C1 segment of cervical spinal cord (tissue), 14 donors: ENCODE measurements around the gene LCE3B.
"Not testable (repeated sequence)": the region's sequence is repeated elsewhere in the genome, so short reads cannot be mapped to it uniquely, and the experiment has no call there.

Source experiments
- DNase-seq, 14 donors: peaks; one replicate each; lab custom pipeline; 2025; lab: John Stamatoyannopoulos, UW

The LCE3B gene, protein sequence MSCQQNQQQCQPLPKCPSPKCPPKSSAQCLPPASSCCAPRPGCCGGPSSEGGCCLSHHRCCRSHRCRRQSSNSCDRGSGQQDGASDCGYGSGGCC

DNA sequence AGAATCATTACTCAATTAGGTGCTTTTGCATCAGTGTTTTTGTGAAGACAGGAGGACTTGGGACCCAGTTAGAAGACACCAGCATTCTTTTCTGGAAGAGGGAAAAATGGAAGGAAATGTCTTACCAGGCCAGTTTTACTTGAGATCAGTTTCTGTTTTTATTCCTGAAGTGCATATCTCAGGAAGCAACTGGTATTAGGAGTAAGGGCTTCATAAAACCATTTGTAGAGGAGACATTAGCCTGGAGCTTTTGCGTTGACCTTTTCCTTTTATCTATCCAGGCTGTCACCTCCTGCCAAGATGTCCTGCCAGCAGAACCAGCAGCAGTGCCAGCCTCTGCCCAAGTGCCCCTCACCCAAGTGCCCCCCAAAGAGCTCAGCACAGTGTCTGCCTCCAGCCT is at the start of gene LCE3B:
LCE3B (plus strand) TSS at position 301 of the 400 bp plus-strand sequence; CDS start at position 301, 0 bp downstream.
- no peak for DNase-seq

DNA sequence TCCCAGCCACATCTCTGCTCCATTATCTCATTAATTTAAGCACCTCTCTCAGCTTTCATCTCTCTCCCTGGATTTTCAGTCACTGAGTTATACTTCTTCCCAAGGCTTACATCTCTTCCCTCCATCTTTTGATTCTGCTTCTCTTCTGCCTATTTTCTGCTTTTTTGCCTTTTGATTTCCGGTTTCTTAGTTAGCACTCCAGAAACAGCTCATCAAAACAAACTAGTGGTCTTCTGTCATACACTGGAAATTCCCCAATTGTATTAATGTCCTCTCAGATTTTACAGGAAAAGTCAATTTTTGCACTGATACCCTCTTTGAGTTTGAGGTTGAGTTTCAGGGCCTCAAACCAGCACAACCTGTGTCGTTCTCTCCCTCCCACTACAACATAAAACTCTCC is 48.5 kb upstream of the LCE3B start:
- no peak for DNase-seq

DNA sequence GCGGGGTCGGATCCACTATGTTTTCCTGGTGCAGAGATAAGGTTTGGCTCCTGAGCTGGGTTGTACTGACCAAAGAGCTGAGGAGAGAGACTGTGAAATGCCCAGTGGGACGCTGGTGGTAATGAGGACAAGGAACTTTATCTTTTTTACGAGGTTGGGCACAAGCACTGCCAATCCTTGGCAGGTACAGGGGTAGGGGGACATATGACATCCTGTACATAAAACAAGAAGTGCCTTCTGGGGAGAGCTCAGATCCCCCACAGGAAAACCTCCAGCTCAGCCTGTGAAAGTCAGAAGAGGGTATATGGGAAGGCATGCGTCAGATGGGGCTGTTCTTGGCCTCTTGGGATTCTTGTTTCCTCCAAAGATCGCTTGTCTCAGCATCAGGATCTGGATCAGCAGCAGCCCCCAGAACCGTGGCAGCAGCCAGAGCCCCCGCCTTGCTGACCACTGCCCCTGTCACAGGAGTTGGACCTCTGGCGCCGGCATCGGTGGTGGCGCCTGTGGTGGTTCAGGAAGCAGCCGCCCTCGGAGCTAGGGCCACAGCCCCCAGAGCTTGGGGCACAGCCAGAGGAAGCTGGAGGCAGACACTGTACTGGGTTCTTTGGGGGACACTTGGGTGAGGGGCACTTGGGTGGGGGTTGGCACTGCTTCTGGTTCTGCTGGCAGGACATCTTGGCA is 47.9 kb upstream of the LCE3B start:
- DNase-seq: no peak

DNA sequence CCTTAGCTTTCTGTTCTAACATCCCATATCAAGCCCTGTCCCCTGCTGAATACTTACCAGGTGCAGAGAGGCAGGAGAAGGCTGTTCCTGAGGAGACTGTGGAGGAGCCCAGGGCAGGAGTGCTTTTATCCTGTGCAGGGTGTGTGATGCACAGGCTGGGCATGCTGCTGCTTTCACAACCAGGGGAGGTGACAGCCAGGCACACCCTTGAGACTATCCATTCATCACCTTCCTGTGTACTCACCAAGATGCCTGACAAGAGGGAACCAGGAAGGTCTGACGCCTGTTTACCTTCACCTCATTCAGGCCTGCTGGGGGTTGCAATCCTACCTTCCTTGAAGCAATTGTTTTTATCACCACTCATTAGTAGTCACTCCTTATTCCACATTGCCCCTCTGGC is 46.9 kb upstream of the LCE3B start, which contains the start of gene LCE3E:
LCE3E (minus strand) TSS at position 100 of the 400 bp plus-strand sequence. CDS start 572 bp downstream, outside the sequence.
- DNase-seq: no peak

DNA sequence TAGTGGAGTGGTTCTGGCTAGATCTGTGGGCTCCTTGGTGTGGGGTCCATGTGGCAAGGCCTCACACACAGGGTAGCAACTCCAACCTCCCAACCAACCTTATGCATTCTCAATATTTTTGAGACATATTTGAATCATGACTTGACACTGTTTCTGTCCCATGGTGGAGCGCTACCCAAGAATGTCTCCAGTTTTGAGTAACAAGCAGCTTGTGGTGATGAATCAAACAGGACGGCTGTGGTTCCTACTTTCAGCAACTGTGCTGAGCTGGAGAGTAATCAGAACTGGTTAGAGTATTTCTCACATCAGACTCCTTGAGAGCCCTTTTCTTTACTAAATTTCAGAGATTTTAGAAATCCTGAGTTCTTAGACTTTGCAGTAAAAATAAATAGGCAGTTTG is 36.4 kb upstream of the LCE3B start:
- no peak for DNase-seq

DNA sequence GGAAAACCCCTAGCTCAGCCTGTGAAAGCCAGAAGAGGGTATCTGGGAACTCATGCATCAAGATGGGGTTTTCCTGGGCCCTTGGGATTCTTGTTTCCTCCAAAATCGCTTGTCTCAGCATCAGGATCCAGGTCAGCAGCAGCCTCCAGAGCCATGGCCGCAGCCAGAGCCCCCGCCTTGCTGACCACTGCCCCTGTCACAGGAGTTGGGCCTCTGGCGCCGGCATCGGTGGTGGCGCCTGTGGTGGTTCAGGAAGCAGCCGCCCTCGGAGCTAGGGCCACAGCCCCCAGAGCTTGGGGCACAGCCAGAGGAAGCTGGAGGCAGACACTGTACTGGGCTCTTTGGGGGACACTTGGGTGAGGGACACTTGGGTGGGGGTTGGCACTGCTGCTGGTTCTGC is 34.1 kb upstream of the LCE3B start:
- not testable (repeated sequence) for DNase-seq

DNA sequence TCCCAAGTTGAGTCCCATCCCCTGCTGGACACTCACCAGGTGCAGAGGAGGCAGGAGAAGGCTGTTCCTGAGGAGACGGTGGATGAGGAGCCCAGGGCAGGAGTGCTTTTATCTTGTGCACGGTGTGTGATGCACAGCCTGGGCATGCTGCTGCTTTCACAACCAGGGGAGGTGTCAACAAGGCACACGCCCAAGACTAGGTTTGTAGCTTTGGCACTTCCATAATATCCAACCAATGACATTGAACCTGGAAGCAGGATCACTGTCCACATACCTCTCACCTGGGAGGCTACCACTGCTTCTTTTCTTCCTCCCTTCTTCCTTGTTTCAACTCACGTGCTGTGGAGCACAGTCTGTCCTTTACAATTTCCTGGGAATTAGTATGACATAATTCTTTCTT is 33.2 kb upstream of the LCE3B start, which contains the start of gene LCE3D:
LCE3D (minus strand) TSS at position 84 of the 400 bp plus-strand sequence. CDS start 580 bp downstream, outside the sequence.
- DNase-seq: no peak

DNA sequence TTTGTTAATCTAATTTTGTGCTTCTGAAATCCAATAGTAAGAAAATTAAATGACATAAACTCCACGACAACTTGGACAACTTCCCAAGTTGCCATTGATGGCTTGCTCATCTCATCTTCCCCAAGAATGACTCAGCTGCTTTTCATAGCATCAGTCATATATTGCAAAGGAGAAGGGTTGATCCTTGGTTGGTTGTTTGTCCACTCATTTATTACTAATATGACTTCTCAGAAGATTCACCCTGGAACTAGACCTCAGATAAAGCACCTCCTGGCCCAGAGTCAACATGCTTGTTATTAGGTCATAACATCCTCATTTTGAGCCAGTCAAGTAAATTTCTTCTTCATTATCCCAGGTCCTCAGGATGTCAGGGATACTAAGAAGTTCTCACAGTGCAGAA is 31.0 kb upstream of the LCE3B start:
- DNase-seq: no peak

DNA sequence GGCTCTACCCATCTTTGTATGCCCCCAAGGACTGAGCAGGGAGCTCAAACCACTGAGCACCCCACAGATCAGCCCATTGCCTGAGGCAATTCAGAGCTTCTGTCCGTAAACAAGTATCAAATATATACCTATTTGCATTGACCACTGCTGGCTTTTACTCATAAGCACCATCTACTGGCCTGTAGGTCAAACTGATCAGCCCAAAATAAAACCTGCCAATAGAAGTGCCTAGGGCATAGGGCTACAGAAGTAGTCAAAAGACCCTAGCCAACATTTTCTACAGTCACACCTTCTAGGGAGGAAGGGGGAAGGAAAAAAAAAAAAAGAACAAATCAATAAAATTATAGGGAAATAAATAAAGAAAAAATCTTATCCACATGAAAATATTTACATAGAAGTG is 28.0 kb upstream of the LCE3B start:
- no peak for DNase-seq

DNA sequence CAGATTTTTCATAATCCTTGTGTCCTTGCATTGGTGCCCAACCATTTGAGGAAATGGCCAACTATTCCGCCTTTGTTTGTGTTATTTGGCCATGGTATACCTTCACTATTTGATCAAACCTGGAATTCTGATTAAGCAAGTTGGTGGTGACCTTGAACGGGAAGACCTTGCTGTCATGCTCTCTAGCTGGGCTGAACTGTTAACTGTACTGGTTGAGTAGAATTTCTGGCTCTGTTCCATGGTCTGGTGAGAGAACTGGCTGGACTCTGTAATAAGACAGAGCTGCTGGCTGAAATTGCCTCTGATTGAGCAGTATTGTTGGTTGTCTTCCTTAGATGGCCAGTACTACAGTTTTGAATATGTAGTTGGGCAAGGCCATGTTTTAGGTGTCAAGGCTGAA is 16.6 kb upstream of the LCE3B start:
- no peak for DNase-seq

DNA sequence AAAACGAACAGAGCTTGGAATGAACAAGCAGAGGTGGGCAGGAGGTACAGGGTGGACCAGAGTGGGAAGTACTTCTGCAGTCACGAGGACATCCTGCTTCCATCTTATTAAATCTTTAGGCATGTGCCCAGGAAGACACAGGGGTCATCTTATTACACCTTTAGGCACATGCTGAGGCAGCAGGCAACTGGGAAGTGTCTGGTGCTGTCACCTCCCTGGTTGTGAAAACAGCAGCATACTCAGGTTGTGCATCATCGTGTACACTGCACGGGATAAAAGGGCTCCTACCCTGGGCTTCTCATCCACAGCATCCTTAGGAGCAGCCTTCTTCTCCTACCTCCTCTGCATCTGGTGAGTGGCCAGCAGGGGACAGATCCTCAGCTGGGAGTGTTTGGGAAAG is 13.7 kb upstream of the LCE3B start, which contains the start of gene LCE3C:
LCE3C (plus strand) TSS at position 301 of the 400 bp plus-strand sequence. CDS start 498 bp downstream, outside the sequence.
- DNase-seq: no peak

DNA sequence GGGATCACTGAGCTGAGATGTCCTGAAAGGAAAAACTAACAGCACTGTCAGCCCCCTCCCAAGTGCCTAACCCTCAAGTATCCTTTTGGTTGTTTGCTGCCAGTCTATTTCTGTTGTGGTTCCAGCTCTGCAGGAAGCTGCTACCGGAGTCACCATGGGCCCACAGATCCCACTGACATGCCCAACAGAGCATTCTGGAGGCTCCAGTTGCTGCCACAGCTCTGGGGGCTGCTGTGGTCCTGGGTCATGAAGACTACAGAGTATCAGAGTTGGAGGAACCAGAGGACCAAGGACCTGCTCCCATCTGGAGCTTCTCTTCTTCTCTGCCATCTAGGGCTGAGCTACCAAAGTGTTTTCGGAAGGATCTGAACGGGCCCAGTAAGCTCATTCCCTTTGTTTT is 8.4 kb downstream of the LCE3B start:
- no peak for DNase-seq

DNA sequence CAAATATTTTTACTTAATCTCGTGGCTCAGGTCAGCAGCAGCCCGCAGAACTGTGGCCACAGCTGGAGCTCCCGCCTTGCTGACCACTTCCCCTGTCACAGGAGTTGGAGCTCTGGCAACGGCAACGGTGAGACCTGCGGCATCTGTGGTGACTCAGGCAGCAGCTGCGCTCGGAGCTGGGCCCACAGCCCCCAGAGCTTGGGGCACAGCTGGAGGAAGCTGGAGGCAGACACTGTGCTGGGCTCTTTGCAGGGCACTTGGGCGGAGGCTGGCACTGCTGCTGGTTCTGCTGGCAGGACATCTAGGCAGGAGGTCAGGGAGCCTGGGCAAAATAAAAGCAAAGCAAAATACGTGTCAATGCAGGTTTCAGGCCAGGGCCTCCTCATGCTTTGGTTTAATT is 9.2 kb downstream of the LCE3B start, which contains the start of gene LCE3A:
LCE3A (minus strand) TSS at position 301 of the 400 bp plus-strand sequence; CDS start at position 301, 0 bp downstream.
- no peak for DNase-seq

DNA sequence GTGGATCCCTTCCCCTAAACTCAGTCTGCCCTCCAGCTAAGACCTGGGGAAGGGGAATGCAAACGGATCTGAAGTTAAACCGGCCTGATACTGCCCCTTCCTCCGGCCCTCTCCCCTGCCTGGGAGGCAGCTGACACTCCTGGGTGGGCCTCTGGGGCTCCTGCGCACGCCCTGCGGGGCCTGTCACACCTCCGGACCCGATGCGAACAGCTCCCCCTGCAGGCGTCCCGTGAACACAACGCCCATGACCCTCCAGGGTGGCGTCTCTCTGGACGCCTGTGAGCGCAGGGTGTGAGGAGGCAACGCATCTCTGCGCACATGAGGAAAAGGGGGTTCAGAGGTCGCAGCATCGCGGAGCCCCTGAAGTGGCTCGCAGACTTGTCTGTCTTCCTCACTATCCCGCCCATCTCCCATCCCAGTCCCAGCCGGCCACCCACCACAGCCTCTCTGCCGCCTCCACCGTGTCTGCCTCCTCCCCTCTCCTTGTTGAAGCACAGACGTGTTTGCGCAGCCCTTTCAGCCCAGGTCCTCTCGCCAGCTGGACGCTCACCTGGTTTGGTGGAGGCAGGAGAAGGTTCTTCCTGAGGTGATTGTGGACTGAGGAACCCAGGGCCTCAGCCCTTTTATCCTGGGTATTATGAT is 9.7 kb downstream of the LCE3B start:
- DNase-seq: no peak

DNA sequence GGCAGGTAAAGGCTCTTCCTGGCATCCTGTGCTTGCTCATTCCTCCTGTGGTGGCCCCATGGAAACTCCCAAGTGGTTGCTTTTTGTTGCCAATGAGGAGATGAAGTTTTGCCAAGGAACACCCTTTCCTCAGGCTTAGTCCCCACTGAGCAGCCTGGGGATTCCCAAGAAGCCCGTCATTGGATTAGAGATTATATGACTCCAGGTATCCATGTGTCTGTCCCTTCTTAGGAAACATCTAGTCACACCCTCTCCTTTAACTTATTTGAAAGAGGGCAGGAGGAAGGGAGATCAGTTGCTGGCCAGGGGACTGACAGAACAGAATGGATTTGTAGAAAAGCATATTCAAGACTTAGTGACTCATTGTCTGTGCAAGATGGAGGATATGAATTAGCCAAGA is 13.1 kb downstream of the LCE3B start:
- DNase-seq: no peak

DNA sequence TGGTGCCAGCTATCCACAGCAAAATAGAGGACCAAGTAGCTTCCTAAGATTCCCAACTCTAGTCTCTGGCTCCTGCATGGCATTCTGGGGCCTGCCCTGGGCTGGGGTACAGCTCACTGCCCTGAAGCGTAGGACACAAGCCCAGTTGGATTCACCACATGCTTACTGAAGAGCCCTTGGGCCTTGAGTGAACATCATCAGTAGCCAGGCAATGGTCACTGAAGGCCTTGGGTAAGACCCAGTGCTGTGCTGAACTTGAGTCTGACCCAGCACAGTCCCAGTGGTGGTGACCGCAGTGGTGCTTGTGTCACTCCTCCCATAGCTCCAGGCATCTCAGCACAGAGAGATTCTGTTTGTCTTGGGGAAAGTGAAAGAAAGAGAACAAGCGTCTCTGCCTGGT is 17.0 kb downstream of the LCE3B start:
- no peak for DNase-seq

DNA sequence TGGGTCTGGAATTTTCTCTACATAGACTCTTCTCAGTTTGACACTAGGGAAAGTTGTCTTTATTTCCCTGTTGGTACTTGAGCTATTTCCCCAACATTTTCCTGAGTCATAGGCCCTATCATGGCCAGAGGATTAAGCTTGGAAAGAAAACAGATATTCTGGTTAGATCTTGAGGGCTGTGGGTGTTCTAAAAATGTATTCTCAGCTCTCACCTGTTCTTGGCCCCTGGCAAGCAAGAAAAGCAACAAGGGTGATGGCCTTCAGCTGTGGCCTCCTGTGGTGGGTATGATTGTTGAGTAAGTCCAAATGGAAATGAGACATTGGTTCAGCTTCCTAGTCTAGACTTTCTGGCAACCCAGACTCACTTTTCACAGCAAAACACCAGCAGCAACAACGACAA is 26.7 kb downstream of the LCE3B start:
- no peak for DNase-seq

DNA sequence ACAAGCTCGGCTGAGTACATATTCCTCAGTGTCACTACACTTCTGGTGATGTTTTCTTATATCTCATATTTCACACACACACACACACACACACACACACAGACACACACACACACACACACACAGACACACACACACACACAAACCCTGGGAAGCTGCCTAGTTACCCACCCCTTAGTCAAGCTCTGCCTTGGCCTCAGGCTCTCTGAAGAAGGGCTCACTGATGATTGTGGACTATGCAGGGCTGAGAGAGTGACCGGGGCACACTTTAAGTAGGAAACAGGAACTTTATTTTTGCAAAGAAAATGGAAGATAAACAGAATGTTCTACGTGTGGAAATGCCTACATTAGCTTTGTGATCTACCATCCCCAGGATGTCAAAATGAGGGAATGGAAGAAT is 30.3 kb downstream of the LCE3B start:
- no peak for DNase-seq

DNA sequence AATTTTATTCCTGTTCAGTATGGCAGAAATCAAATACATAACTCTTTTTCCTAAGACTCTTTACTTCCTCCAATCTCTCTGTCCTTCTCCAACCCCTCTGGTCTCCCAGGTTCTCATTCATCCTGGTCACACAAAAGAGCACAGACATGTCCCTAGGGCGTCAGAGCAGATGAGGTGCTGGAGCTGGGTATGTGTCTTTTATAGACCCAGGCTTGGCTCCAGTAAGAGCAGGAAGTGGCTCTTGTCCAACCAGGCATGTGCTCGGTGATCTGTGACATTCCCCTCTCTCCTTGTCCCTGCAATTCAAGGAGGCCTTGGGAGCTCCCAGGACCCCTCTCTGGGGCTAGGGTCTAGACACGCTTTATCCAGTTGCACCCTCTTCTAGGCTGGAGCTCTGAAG is 31.5 kb downstream of the LCE3B start:
- no peak for DNase-seq

DNA sequence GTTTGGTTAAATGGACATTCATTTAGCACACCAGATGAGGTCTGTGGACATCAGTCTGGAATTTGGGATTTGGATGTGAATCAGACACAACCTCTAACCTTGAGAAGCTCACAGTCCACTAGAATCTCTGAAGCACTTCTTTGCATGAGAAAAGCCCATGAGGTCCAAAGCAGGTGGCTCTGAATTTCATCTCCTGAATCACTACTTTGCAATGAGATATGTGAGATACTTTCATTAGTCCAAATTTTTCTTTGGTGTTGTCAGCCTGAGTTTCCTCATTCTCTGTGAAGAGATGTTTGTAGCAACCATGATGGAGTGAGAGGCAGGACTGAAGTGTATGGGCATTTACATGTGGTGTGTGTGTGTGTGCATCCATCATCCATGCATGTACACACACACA is 33.0 kb downstream of the LCE3B start:
- DNase-seq: no peak

DNA sequence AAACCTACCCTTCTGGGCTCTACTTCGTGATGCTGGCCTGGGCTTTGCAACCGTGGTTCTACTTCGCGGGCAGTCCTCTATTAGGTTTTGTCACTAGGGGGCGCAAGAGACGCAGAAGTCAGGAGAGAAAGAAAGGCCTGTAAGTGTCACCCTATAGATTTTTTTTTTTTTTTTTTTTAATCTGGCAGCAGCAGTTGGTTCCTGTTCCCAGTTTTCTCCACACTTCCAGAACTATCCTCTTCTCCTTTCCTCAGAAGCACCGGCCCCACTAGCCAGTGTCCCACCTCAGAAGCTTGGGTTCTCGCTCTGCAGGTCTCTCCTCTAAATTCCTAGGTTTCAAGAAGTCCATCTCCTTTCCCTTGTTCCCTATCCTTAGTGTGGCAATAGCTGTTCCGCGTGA is 40.5 kb downstream of the LCE3B start:
- peak in 8 of 14 donors; percentile 0 to 35 (median 2) for DNase-seq

DNA sequence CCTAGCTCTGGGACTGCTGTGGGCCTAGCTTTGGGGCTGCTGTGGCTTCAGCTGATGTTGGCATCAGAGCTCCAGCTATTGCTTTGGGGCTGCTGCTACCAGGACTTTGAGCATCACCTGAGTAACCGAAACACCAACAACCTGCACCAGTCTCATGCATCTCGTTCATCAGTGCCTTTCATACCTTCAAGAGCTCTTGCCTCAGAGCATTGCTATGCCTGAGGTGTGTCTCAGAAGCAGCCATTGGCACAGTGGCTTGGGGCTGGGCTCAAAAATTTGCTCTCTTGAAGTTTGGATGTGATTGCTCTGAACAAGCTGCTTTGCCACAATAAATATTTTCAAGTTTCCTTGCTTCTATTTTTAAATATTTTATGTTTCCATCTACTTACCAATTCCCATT is 42.8 kb downstream of the LCE3B start:
- no peak for DNase-seq

DNA sequence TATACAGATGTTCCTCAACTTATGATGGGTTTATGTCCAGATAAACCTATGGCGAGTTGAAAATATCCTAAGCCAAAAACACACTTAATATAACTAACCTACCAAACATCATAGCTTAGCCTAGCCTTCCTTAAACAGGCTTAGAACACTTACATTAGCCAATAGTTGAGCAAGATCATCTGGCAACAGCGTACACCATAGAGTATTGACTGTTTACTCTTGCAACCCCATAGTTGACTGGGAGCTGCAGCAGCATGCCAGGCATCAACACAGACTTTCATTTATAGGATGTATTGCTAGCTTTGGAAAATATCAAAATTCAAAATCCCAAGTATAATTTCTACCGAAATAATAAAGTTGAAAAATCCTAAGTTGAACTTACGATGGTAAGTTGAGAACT is 44.1 kb downstream of the LCE3B start:
- DNase-seq: no peak
